ENCODE results near the gene PDX1. TPM values are rescaled to one million over a fixed set of nuclear protein-coding genes. Genes with fewer than 3 reads are reported as not detected.

The PDX1 gene
- polyA plus RNA-seq, 1 of the 3 experiments (the other 2 are of a cell fraction), result not detected

GRCh38 chr13:27959976-27960361 lies 40.2 kb downstream of the PDX1 start:
- Histone ChIP-seq H3K79me2 (ENCODE audit: insufficient read depth) (no peaks in the 10 kb centered on the region), H3K27me3 (ENCODE audit: insufficient read depth) (peaks cover 63% of the 10 kb centered on the region), H3K27ac (ENCODE audit: low read depth in 2 of 2, low read length in 1 of 2) (no peak overlapping the region), H3K4me2 (peak overlapping the region; percentile 60), H3K4me3 (ENCODE audit: low read depth in 2 of 2, low read length in 1 of 2) (peak overlapping the region in 1 of 2 experiments; percentile 49; a peak in 1 of 4 replicates), H3K9me2 (no peaks in the 10 kb centered on the region), H2AFZ (ENCODE audit: low read depth) (no peak overlapping the region), H3F3A (replicated peaks; ENCODE audit: insufficient read depth) (no peaks in the 10 kb centered on the region), H3K9me3 (no peaks in the 10 kb centered on the region), H3K9ac (no peak overlapping the region), H4K20me1 (ENCODE audit: insufficient read depth) (no peaks in the 10 kb centered on the region), H3K36me3 (replicated peaks in 1 of 2; ENCODE audit: control insufficient read depth in 1 of 2, insufficient read depth in 2 of 2, low read length in 1 of 2) (no peaks in the 10 kb centered on the region), H3K4me1 (ENCODE audit: control insufficient read depth in 1 of 2, insufficient read depth in 2 of 2, low read depth in 1 of 2, low read length in 1 of 2) (no peaks in the 10 kb centered on the region)
- WGBS (ENCODE audit: low lambda C conversion rate), result 13% methylated on average over 14 of the region's 14 CpGs
- POLR2A ChIA-PET, result no interaction called here
- CTCF ChIA-PET, result interaction anchor here (0.8 to 1.8 kb wide), 6 partner anchors 14 to 134 kb away, joined by 3 to 7 read pairs (median 4); no protein-coding TSS in a partner anchor
- no peak for DNase-seq
- TF ChIP-seq MEF2A (IDR thresholded peaks at IDR 0.05; ENCODE audit: borderline replicate concordance, low read depth), result no peak
- no peak for TF ChIP-seq EZH2phosphoT487 (IDR thresholded peaks at IDR 0.05; ENCODE audit: borderline replicate concordance, low read depth)
- TF ChIP-seq ZBTB33 (IDR thresholded peaks at IDR 0.05; ENCODE audit: borderline replicate concordance, low read depth), result no peak

GRCh38 chr13:27960362-27961226 lies 40.8 kb downstream of the PDX1 start:
- H3K27me3 ChIP-seq (ENCODE audit: insufficient read depth), result peaks cover 64% of the 10 kb centered on the region
- ChIA-PET POLR2A (no interaction called here), CTCF (interaction anchor here (0.8 to 1.8 kb wide), 5 partner anchors 15 to 135 kb away, joined by 3 to 7 read pairs (median 4); no protein-coding TSS in a partner anchor)
- 11% methylated on average over 13 of the region's 73 CpGs for WGBS (ENCODE audit: low lambda C conversion rate)
- H3K4me3 ChIP-seq (ENCODE audit: low read depth in 2 of 2, low read length in 1 of 2), result peak overlapping the region in 1 of 2 experiments; percentile 49; a peak in 1 of 4 replicates
- H3K36me3 ChIP-seq (replicated peaks in 1 of 2; ENCODE audit: control insufficient read depth in 1 of 2, insufficient read depth in 2 of 2, low read length in 1 of 2), result no peaks in the 10 kb centered on the region
- no peaks in the 10 kb centered on the region for H3K4me1 ChIP-seq (ENCODE audit: control insufficient read depth in 1 of 2, insufficient read depth in 2 of 2, low read depth in 1 of 2, low read length in 1 of 2)
- H4K20me1 ChIP-seq (ENCODE audit: insufficient read depth), result no peaks in the 10 kb centered on the region
- no peaks in the 10 kb centered on the region for H3K9me2 ChIP-seq
- peak overlapping the region; percentile 60 for H3K4me2 ChIP-seq
- no peaks in the 10 kb centered on the region for H3F3A ChIP-seq (replicated peaks; ENCODE audit: insufficient read depth)
- no peaks in the 10 kb centered on the region for H3K9me3 ChIP-seq
- H3K9ac ChIP-seq, result no peak overlapping the region
- H3K79me2 ChIP-seq (ENCODE audit: insufficient read depth), result no peaks in the 10 kb centered on the region
- no peak for TF ChIP-seq MEF2A (IDR thresholded peaks at IDR 0.05; ENCODE audit: borderline replicate concordance, low read depth)
- peak; percentile 27 for TF ChIP-seq RAD21 (IDR thresholded peaks at IDR 0.05; ENCODE audit: low read length)
- TF ChIP-seq CTCF (IDR thresholded peaks at IDR 0.05), result peak; percentile 53
- TF ChIP-seq FOXJ3 (CRISPR knock-in tag; IDR thresholded peaks at IDR 0.05), result no peak
- no peak overlapping the region for H3K27ac ChIP-seq (ENCODE audit: low read depth in 2 of 2, low read length in 1 of 2)
- H2AFZ ChIP-seq (ENCODE audit: low read depth), result no peak overlapping the region
- DNase-seq, result peak; percentile 61
